Measurements from ENCODE around the gene SH3PXD2B.

SH3PXD2B gene

GRCh38 chr5:172453206-172453985, 929 bp downstream of the SH3PXD2B start:
- DNase-seq (ENCODE audit: low spot score): peak; percentile 56

GRCh38 chr5:172452398-172453205, 1.7 kb downstream of the SH3PXD2B start:
- DNase-seq (ENCODE audit: low spot score): peak; percentile 56

GRCh38 chr5:172451771-172452197, 2.5 kb downstream of the SH3PXD2B start:
- DNase-seq (ENCODE audit: low spot score): peak; percentile 43

GRCh38 chr5:172450861-172451695, 3.2 kb downstream of the SH3PXD2B start:
- peak; percentile 52 for DNase-seq (ENCODE audit: low spot score)

- DNase-seq (ENCODE audit: low spot score): no peak
Measured at GRCh38 chr5:172450453-172450852, 3.9 kb downstream of the SH3PXD2B start.

- DNase-seq (ENCODE audit: low spot score): no peak
Measured at GRCh38 chr5:172448999-172449398, 5.3 kb downstream of the SH3PXD2B start.

- no peak for DNase-seq (ENCODE audit: low spot score)
Measured at GRCh38 chr5:172447646-172448365, 6.5 kb downstream of the SH3PXD2B start.

- no peak for DNase-seq (ENCODE audit: low spot score)
Measured at GRCh38 chr5:172446336-172447051, 7.8 kb downstream of the SH3PXD2B start.

- no peak for DNase-seq (ENCODE audit: low spot score)
Measured at GRCh38 chr5:172445866-172446265, 8.5 kb downstream of the SH3PXD2B start.

- no peak for DNase-seq (ENCODE audit: low spot score)
Measured at GRCh38 chr5:172444626-172445365, 9.5 kb downstream of the SH3PXD2B start.

GRCh38 chr5:172444110-172444510, 10.2 kb downstream of the SH3PXD2B start:
- no peak for DNase-seq (ENCODE audit: low spot score)

- peak; percentile 93 for DNase-seq (ENCODE audit: low spot score)
Measured at GRCh38 chr5:172443441-172444109, 10.8 kb downstream of the SH3PXD2B start.

- no peak for DNase-seq (ENCODE audit: low spot score)
Measured at GRCh38 chr5:172442592-172442991, 11.7 kb downstream of the SH3PXD2B start.

- no peak for DNase-seq (ENCODE audit: low spot score)
Measured at GRCh38 chr5:172441262-172441751, 13.0 kb downstream of the SH3PXD2B start.

- no peak for DNase-seq (ENCODE audit: low spot score)
Measured at GRCh38 chr5:172440486-172440885, 13.8 kb downstream of the SH3PXD2B start.

- peak; percentile 38 for DNase-seq (ENCODE audit: low spot score)
Measured at GRCh38 chr5:172439785-172440477, 14.4 kb downstream of the SH3PXD2B start.

- DNase-seq (ENCODE audit: low spot score): no peak
Measured at GRCh38 chr5:172438319-172438668, 16.0 kb downstream of the SH3PXD2B start.

GRCh38 chr5:172437445-172438318, 16.6 kb downstream of the SH3PXD2B start:
- peak; percentile 66 for DNase-seq (ENCODE audit: low spot score)

All from AG08395 (cell line).